HG02623 (cell line): ENCODE data around the gene SKA1.

ENCODE experiments used
- ATAC-seq: cut with Tn5 transposase; IDR thresholded peaks from one replicate; pipeline ENCODE4 v1.9.1; 2021; ENCODE audit warnings: moderate library complexity; ENCODE audit not compliant: unreplicated experiment

The SKA1 gene

GRCh38 chr18:50374753-50375391, at the start of gene SKA1:
Gene SKA1, plus strand, starts transcription at chr18:50375046. Its CDS starts 785 bp downstream, at chr18:50375831.
- peak; percentile 90 for ATAC-seq

GRCh38 chr18:50327983-50328382, 46.9 kb upstream of the SKA1 start:
- no peak for ATAC-seq

GRCh38 chr18:50330176-50330575, 44.7 kb upstream of the SKA1 start:
- ATAC-seq = no peak

GRCh38 chr18:50331691-50332090, 43.2 kb upstream of the SKA1 start:
- ATAC-seq = no peak

GRCh38 chr18:50334546-50335152, 40.2 kb upstream of the SKA1 start:
- peak; percentile 48 for ATAC-seq

- ATAC-seq = no peak
Observed at GRCh38 chr18:50338122-50338521, 36.7 kb upstream of the SKA1 start.

- ATAC-seq = no peak
Observed at GRCh38 chr18:50338715-50339114, 36.1 kb upstream of the SKA1 start.

- ATAC-seq = no peak
Observed at GRCh38 chr18:50340078-50340477, 34.8 kb upstream of the SKA1 start.

- no peak for ATAC-seq
Observed at GRCh38 chr18:50341443-50341842, 33.4 kb upstream of the SKA1 start.

GRCh38 chr18:50350699-50351098, 24.1 kb upstream of the SKA1 start:
- no peak for ATAC-seq

GRCh38 chr18:50356036-50356945, 18.6 kb upstream of the SKA1 start:
- peak; percentile 60 for ATAC-seq

GRCh38 chr18:50358844-50359243, 16.0 kb upstream of the SKA1 start:
- ATAC-seq = no peak

- ATAC-seq = no peak
Observed at GRCh38 chr18:50359806-50360205, 15.0 kb upstream of the SKA1 start.

- no peak for ATAC-seq
Observed at GRCh38 chr18:50360611-50361010, 14.2 kb upstream of the SKA1 start.

- no peak for ATAC-seq
Observed at GRCh38 chr18:50369672-50370071, 5.2 kb upstream of the SKA1 start.

GRCh38 chr18:50372743-50373142, 2.1 kb upstream of the SKA1 start:
- ATAC-seq = no peak

- no peak for ATAC-seq
Observed at GRCh38 chr18:50373561-50374219, 1.2 kb upstream of the SKA1 start.

GRCh38 chr18:50374220-50374752, 560 bp upstream of the SKA1 start:
- no peak for ATAC-seq

- ATAC-seq = no peak
Observed at GRCh38 chr18:50377061-50377798, 2.4 kb downstream of the SKA1 start.

GRCh38 chr18:50388988-50389387, 14.1 kb downstream of the SKA1 start:
- no peak for ATAC-seq
